AG09309 (cell line): ENCODE data around the gene RADIL.

ENCODE experiments used
- DNase-seq: peaks from one replicate; pipeline ENCODE4 v3.0.0-alpha.2; 2010; ENCODE audit warnings: low read depth
- H3K4me3 ChIP-seq: 2 replicates; pipeline ENCODE4 v1.5.1; 2011; ENCODE audit warnings: mild to moderate bottlenecking, low read depth, low read length, moderate library complexity; ENCODE audit not compliant: control insufficient read depth
- CTCF ChIP-seq: IDR thresholded peaks from 2 replicates; pipeline ENCODE4 v1.5.1; 2011; ENCODE audit warnings: mild to moderate bottlenecking, low read depth, low read length, inconsistent platforms; ENCODE audit not compliant: insufficient read depth, control insufficient read depth; ENCODE audit errors: missing control alignments

The RADIL gene

DNA sequence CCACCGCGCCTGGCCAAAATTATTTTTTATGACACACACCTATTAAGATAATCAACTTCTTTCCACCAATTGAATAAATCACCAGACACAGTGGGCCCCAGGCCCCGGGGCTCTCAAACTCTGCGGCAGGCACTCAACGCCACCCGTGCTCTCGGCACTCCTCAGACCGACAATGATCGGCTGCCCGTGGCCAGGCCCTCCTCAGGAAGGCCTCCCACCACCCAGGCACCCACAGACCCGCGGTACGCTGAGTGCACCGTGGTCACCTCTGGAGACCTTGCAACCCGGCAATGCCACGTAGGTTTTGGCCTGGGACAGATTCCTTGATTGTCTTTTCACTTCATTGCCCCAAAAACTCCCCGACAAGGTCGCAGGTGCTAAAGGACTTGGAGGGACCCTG, 6.9 kb downstream of the RADIL start:
- DNase-seq: no peak
- no peak for TF ChIP-seq CTCF
- no peak overlapping the region for H3K4me3 ChIP-seq

GRCh38 chr7:4875391-4875790, 8.1 kb downstream of the RADIL start:
- no peak for TF ChIP-seq CTCF
- DNase-seq: no peak
- no peak overlapping the region for H3K4me3 ChIP-seq

- no peak for DNase-seq
- TF ChIP-seq CTCF: no peak
These were observed 10.2 kb downstream of the RADIL start for GRCh38 chr7:4873071-4873944.

GRCh38 chr7:4871930-4872675, 11.4 kb downstream of the RADIL start:
- DNase-seq: no peak
- TF ChIP-seq CTCF: no peak
- H3K4me3 ChIP-seq: no peak overlapping the region

More at GRCh38 chr7:4873071-4873944, 10.2 kb downstream of the RADIL start:
- no peak overlapping the region for H3K4me3 ChIP-seq

- no peak overlapping the region for H3K4me3 ChIP-seq
- TF ChIP-seq CTCF: no peak
- DNase-seq: no peak
These were observed 12.3 kb downstream of the RADIL start for GRCh38 chr7:4871056-4871680.

DNA sequence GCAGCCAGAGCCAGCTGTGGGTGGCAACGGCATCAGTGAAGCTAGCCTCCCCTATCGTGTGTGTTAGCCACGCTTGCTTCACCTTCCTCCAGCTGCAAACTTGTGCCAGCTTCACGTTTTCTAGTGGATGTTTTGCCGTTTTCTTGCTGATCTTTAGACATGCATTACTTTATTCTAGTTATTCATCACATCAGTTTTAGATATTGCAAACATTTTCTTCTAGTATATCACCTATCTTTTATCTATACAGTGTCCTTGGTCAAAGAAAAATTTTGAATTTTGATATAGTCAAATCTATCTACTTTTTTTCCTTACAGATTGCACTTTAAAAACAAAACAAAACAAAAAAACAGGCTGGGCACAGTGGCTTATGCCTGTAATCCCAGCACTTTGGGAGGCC, 15.0 kb downstream of the RADIL start:
- no peak overlapping the region for H3K4me3 ChIP-seq
- DNase-seq: no peak
- TF ChIP-seq CTCF: no peak
